NCI-H226 (cell line): ENCODE data around the gene ANKRD36C.
"Not testable (repeated sequence)": the region's sequence is repeated elsewhere in the genome, so short reads cannot be mapped to it uniquely, and the experiment has no call there.

Source experiments
- DNase-seq: peaks from one replicate; pipeline ENCODE4 v3.0.0-alpha.2; 2015

ANKRD36C gene

DNA sequence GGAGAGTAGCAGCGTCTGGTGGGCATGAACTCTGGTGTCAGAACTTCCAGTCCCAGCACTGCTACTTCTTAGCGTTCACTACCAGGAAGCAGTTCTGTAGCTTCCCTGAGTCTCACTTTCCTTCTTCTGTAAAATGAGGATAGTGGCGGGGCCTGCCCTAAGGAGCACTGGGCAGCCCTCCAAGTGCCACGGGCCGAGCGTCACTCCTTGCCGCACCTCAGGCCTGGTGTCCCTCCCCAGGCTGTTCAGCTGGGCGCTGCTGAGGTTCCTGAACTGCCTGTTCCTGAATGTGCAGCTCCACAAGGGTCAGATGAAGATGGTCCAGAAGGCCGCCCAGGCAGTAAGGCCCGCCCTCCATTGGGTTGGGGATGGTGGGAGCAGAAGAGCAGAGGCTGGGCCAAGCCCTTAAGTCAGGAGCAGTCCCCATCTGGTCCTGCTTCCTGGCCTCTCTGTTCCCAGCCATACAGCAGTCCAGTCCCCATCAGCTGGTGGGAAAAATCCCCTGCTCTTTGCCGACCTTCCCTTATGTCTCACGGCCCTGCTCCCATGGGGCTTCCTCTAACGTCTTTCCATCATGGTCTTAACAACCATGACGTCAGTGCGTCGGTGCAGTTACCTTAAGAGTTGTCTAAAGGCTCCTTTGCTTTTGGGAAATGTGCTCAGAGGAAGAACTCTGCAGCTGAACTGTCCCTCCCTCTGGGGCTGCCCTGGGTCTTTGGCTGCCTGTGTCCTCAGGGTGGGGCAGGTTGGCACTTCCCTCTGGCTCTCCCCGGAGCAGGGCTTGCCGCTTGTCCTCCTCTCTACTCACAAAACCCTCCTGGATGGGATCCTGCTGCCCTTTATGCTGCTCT lies 195.2 kb downstream of the ANKRD36C start:
- not testable (repeated sequence) for DNase-seq

GRCh38 chr2:95793970-95794369 lies 197.7 kb downstream of the ANKRD36C start:
- DNase-seq = not testable (repeated sequence)

DNA sequence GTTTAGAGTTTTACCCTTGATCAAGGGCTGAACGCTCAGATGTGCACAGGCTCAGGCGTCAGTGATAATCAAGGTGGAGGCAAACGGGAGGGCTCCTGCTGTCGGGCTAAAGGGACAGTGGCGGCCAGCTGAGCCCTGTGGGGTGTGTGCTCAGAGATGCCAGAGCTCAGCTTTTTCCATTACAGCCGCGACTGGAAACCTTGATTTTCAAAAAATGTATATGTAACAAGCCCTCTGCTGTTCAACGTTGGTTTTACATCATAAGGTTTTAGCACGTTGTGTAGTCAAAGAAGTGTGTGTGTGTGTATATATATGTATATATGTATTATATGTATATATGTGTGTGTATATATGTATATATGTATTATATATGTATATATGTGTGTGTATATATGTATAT lies 201.4 kb downstream of the ANKRD36C start:
- DNase-seq = not testable (repeated sequence)

GRCh38 chr2:95789385-95789784 lies 202.2 kb downstream of the ANKRD36C start:
- not testable (repeated sequence) for DNase-seq

DNA sequence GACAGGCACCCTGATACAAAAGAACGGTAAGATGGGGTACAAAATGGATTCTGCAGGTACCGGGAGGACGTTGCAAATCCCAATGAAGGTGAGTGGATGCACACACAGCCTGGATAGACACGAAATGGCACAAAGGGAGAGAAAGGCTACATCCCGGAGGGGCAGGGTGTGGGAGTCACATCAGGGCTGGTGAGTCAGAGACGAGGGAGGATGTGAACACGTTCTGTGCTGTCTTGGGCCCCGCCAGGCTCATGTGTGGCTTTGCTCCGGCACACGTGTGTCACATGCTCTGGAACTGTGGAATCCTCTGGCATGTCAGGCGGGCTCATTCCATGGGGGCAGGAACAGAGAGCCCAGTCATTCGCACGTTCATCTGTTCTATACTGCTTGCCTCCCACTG lies 203.0 kb downstream of the ANKRD36C start:
- DNase-seq = not testable (repeated sequence)
